ENCODE measurements around the gene NPW.

NPW gene

DNA sequence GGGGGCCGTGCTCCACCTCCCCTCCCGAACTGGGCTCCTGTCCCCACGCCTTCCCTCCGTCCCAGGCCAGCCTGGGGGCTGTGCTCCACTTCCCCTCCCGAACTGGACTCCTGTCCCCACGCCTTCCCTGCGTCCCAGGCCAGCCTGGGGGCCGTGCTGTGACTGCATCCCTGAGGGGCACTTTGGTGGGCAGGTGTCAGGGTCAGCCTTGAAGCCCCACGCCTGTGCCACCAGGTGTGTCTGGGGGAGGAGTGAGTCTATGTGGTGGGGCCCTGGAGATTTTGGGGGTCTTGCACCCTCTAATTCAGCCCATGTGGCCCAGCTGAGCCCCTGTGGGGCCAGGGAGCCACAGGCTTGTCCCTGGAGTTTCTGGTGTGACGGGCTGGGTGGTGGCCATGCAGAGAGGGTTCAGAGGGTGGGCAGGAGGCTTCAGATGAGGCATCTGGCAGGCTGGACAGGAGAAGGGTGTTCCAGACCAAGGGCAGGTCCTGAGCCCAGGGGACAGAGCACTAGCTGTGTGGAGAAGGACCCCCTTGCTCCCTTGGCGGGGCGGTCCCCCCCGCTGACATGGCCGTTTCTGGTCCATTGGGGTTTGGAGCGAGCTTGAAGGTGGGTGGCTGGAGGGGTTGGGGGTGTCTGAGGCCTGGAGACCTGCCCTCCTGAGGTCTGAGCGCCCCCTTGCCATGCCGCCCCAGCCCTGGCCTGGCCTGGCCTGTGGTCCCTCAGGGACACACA, 15.3 kb downstream of the NPW start:
- no peak for DNase-seq (ENCODE audit: low read depth in 2 of 3, low spot score in 2 of 3)

DNA sequence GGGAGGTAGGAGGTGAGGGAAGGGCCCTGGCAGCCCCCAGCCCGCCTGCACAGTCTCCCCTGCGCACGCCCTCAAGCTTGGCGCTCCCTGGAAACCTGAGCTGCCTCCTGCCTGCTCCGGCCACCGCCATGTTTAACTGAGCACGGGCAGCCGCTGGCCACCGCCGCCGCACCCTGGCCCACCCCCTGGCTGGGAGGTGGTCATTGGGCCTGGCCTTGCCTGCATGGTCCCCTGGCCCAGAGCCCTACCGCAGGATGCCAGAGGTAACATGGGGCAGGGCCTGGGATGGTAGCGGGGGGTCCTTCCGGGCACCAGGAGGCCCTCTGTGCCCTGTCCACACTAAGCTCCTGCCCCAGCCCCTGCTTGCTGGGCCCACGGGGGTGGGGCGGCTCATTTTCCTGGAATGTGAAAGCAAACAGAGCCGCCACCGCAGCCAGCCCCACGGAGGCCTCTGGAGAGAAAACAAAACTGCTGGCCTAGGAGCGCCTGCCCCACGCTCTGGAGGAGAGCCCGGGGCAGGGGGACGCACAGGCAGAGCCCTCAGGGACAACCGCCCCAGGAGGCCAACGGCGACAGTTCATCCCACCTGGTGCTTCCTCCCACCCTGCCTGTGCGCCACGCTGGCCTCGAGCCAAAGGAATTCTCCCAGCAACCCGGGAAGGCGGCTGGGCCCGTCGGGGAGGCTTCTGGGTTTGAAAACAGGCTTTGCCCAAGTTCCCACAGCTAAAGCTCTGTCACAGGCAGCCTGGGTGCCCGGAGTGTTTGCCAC, 16.0 kb downstream of the NPW start:
- DNase-seq (ENCODE audit: low read depth in 2 of 3, low spot score in 2 of 3), result no peak

DNA sequence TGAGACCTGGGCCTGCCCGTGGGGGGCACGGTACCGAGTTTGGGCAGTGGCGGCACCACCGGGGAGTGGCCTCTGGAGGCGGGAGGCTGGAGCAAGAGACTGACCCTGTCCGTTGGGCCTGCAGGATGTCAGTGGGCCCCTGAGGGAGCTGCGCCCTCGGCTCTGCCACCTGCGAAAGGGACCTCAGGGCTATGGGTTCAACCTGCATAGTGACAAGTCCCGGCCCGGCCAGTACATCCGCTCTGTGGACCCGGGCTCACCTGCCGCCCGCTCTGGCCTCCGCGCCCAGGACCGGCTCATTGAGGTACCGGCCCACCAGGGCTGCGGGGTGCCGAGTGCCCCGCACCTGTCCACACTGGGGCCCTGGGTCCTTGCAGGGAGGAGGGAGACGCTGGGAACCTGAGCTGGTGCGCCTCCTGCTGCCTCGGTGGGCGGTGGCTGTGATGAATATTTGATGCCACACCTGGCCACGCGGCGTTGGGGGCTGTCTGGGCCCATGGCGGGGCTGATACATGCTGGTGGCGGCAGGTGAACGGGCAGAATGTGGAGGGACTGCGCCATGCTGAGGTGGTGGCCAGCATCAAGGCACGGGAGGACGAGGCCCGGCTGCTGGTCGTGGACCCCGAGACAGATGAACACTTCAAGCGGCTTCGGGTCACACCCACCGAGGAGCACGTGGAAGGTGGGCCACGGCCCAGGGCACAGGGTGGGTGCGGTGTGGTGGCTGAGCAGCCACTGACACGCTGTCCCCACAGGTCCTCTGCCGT, 16.8 kb downstream of the NPW start:
- DNase-seq (ENCODE audit: low read depth in 2 of 3, low spot score in 2 of 3), result no peak

DNA sequence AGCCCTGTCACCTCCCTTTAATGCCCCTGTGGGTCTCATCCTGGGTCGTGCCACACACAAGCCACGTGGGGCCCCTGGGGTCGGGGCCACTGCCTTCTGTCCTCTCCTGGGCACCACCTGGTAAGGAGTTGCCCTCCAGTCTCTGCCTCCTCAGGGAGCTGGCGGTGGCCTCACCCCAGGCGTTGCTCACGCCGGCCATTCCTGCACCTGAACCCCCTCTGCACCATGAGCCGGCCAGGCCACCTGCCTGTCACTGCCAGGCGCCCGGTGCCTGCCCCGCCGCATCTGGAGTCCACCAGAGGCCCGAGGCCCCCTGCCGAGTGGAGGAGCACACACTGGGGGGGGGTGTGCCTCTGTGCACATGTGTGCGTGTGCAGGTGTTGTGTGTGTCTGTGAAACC, 17.5 kb downstream of the NPW start:
- DNase-seq (ENCODE audit: low read depth in 2 of 3, low spot score in 2 of 3), result no peak

DNA sequence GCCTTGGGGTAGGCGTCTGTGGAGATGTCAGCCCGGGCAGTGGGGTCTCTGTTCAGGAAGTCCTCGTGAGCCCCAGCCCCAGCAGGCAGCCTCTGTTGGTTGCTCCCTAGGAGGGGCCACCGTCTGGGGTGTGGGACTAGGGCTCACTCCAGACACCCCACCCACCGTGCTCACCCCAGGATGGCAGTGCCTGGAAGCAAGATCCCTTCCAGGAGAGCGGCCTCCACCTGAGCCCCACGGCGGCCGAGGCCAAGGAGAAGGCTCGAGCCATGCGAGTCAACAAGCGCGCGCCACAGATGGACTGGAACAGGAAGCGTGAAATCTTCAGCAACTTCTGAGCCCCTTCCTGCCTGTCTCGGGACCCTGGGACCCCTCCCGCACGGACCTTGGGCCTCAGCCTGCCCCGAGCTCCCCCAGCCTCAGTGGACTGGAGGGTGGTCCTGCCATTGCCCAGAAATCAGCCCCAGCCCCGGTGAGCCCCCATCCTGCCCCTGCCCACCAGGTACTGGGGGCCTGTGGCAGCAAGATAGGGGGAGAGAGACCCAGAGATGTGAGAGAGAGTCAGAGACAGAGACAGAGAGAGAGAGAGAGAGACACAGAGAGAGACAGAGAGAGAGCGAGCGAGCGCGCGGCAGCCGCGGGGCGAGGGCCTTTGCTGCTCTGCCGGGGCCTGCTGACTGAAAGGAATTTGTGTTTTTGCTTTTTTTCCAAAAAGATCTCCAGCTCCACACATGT, 18.2 kb downstream of the NPW start:
- DNase-seq (ENCODE audit: low read depth in 2 of 3, low spot score in 2 of 3), result no peak

DNA sequence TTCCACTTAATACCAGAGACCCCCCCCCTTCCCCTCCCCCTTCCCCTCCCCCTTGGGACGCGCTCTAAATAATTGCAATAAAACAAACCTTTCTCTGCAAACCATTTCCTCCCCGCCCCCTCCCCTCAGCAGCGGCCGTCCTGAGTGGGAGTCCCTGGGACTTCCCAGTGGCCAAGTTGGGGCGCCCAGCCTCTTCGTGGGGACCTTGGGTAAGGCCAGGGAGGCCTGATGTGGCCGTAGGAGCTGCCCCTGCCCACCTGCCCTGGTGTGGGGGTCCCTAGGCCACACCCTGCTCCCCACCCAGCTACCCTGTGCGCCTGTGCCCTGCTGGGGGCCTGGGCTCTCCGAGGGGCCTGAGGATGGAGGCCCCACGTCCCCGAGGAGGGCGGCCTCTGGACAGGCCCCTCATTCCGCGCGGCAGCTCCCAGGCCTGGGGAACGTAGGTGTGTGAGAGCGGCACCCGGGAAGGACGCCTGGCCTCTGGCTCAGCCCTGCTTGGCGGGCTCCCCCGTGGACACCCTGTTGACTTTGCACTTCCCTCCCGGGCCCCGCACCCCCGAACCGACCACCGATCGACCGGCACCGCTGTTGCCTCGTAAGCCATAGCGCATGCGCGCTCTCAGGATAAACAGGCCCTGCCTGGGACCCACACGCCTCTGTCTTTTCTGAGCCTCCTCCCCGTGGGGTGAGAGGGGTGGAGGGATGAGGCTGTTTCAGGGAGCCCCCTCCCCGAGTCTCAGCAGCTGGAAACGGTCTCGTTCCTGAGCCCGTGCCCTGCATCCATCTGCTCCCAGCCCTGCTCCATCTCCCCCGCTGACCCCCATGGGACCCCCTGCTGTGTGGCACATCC, 19.0 kb downstream of the NPW start:
- no peak for DNase-seq (ENCODE audit: low read depth in 2 of 3, low spot score in 2 of 3)

DNA sequence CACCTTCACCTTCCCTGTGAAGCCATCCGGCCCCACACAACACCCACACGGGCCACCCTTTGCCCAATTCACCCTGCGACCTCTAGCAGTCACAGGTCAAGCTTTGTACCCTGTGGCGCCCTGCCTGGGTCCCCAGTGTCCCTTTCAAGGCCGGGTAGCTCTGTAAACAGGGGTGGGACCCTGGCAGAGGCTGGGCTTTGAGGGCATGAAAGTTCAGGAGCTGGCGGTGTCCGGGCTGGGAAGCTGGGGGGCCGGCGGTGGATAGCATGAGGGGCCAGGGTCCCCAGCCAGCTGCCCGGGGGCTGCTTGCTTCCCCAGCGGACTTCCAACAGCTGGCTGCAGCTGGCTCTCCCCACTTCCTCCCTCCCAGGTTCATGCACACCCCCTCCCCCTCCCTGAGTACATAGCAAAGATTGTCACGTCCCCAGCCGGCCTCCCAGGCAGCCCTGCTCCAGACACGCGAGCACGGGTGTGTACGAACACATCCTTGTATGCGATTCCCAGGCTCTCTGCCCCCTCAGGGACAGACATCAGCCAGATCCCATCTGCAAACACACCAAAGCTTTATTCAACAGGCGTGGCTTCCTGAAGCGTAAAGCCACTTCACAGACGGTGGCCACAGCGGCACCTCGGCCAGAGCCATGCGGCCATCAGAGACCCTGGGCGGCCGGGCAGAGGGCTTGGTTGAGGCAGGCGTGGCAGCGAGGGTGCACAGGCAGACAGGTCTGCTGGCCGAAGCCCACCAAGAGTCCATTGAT, 19.9 kb downstream of the NPW start:
- DNase-seq (ENCODE audit: low read depth in 2 of 3, low spot score in 2 of 3), result no peak

DNA sequence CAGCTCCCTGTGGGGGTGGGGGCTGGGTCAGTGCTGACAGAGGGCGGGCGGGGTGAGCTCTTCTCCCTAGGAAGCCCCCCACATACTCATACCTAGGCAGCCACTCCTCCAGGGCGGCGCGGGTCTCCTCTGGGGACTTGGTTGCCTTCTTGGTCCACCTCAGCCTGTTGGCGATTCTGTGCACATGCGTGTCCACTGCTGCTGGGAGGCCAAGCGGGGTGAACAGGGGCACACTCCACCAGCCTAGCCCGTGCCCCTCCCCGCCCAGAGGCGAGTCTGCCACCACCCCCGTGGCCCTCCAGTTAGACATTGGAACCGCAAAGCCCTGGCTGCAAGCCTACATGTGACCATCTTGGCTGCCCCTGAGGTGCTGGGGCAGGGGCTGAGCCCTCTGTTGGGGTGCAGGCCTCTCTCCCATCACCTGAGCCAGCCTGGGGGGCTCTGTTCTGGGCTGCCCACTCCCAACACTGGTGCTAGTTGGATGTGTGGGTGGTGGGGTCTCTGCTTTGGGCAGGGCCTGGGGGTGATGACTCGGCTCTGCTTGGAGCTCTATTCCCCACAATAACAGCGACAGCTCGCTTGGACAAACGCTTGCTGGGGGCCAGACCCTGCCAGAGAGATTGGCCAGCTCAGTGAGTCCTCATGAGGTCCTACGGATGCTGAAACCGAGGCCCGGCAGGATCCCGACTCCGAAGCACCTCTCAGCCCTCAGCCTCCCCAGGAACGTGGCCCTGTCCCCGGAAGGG, 20.6 kb downstream of the NPW start:
- no peak for DNase-seq (ENCODE audit: low read depth in 2 of 3, low spot score in 2 of 3)

DNA sequence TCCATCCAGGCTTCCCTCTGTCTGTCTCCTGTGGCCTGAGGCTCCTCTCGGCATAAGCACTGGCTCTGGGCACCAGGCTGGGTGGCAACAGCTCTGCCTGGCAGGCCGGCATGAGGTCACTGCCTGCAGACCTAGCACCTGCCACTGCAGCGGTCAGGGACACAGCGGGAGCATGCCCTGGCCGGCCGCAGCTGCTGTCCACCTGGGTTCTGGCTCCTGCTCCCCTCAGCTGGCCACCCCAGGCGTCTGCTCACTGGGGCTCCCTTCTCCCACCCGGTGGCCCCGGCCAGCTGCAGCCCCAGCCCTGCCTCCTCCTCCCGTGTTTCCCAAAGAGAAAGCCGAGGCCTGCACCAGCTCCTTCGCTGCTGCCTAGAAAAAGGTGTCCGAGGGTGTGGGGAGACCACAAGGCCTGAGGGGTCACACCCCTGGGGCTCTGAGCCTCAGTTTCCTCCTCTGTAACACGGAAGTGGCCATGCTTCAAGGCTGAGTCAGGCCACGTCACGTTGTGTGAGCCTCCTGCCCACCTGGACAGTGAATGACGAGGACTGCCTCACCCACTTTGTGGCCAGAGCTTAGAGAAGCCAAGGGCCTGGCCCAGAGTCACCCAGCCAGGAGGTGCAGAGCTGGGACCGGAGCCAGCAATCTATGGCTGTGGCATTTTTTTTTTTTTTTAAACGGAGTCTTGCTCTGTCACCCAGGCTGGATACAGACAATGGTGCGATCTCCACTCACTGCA, 21.4 kb downstream of the NPW start:
- DNase-seq (ENCODE audit: low read depth in 2 of 3, low spot score in 2 of 3), result no peak

DNA sequence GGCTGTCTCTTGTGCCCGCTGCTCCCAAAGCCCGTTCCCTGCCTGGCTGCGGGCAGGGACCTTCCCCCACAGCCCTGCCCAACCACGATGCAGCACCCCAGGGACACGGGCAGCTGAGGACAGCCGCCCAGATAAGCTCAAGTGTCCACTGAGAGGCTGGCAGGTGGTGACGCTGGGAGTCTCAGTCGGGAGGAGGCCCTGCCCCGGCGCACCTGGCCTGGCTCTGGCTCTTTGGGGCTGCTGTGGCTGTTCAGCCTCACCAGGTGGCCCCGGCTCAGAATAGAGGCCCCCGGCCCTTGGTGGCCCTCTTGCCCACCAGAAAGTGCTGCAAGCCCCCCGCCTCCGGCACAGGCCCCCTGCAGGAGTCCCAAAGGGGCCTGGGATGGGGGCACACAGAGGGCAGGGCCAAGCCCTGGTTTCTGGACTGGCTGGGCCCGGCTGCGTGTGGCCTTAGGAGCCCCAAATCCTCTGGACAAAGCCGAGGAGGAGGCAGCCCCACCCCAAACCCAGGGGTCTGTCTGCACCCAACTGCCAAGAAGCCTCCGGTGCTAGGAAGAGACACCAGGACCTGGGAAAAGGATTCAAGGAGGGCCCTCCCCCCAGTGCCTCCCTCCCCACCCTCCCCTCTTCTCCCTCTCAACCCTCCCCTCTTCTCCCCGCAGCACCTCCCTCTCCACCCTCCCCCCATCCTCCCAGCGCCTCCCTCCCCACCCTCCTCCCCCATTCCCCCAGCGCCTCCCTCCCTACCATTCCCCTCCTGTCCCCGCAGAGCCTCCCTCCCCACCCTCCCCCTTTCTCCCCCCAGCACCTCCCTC, 22.8 kb downstream of the NPW start:
- DNase-seq (ENCODE audit: low read depth in 2 of 3, low spot score in 2 of 3), result no peak

DNA sequence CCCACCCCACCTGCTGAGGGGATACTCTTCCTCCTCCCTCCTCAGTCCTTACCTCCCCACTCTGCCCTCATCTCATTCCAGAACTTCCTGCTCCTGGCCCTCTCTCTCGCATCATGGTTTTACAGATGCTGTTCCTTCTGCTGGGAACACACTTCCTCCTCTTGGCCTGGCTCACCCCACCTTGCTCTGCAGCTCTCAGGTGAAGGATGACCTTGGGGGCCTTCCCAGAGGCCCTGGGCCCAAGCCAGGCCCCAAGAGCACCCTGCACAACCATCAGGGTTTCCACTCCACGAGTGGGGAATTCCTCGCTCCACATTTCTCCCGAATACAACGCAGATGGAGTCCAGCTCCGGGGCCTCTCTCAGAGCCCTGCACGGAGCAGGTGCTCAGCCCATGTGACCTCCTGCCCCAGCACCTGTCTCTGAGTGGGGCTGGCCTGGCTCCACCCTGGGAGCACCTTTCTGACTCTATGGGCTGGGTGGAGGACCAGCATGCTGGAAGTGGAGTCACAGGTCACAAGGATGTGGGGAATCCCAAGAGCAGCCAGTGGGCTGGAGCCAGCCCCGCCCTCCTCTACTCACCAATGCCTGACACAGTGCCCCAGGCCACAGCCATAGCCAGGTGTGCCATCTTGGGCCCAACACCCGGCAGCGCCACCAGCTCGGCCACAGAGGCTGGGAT, 23.5 kb downstream of the NPW start:
- DNase-seq (ENCODE audit: low read depth in 2 of 3, low spot score in 2 of 3), result no peak

DNA sequence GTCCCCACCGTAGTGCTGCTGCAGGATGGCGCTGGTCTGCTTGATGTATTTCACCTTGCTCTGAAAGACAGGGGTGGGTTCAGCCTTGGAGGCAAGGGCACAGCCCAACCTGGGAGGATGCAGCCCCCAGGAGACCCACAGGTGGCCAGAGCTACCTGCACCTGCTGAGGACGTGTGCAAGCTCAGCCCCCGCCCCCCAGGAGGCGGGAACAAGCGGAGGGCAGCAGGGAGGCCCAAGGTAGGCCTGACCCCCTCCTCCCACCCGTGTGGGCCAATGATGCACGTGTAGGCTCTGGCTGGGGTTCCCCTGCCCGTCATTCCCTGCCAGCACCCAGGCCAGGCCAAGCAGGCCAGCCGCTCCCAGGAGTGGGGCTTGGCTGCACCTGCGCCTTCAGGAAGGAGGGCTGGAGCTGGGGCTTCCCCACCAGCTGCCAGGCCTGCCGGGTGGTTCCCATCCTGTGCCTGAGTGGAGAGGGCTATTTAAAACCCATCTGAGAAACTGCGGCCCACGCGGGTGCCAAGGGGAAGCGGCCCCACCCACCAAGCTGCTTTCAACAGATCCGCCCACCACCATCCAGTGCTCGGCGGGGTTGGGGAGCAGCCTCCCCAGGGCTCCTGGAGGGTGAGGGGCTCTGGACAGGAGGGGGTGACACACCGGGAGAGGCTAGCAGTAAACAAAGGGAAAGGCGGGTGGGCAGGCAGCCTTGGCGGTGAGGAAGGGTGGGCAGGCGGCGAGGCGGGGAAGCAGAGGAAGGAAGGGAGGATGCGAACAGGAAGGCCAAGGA, 24.3 kb downstream of the NPW start:
- no peak for DNase-seq (ENCODE audit: low read depth in 2 of 3, low spot score in 2 of 3)

DNA sequence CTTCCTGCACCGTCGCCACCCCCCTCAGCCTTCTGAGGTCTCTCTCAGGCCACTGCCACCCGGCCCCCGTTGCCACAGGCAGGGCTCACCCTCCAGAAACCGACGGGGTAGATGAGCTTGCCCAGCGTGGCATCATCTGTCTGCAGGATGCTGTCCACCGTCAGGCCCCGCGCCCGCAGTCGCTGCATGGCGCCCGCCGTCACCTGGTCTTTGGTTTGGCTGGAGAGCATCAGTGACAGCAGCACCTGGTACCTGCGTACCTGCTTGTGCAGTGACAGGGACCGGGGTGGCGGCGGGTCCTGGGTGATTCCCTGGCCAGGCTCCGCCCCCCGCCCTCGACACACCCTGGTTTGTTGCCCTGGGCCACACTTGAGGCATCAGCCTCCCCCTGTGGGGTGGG, 25.0 kb downstream of the NPW start:
- no peak for DNase-seq (ENCODE audit: low read depth in 2 of 3, low spot score in 2 of 3)

DNA sequence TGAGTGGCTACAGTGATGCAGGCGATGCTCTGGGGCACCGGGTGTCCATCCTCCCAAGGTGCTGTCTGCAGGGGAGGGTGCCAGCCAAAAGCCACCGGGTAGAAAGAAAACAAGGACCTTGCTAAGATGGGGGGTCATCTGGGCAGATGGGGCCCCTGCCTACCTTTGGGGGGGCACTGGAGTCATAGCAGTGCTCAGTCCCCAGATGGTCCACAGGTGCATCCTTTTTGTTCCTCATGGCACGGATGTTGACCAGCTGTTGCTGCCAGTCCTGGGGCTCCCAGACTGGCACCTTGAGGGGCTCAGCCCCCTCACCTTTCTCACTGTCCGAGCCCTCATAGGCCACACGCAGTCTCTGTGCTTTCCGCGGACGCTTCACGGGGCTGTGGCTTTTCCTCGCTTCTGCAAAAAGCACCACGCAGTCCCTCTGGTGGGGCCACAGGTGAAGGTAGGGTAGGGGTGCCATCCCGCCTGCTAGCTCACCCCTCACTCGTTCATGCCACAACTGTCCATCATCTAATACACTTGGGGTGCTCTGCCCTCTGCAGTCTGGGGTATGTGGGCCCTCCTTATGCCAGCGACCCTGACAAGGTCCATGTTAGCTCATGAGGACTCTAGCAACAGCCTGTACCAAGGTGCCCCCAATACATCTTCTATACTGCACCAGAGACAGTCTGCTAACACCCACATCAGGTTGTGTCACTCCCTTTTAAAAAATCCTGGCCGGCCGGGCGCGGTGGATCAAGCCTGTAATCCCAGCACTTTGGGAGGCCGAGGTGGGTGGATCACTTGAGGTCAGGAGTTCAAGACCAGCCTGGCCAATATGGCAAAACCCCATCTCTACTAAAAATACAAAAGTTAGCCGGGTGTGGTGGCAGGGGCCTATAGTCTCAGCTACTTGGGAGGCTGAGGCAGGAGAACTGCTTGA, 26.6 kb downstream of the NPW start:
- no peak for DNase-seq (ENCODE audit: low read depth in 2 of 3, low spot score in 2 of 3)

DNA sequence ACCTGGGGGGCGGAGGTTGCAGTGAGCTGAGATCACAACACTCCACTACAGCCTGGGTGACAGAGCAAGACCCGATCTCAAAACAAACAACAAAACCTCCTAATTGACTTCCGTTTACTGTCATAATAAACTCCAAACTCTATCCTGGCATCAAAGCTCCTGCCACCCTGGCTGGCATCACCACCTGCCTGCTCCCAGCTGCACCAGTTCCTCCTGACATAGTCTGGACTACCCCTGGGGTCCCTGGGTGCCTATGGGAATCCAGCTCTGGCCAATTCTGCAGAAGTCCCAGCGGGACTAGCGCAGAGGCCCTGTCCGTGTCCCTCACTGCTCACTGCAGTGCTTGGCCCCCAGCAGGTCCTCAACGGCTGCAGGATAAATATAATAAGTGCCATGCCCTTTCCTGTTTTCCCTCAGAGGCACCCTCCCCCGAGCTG, 27.3 kb downstream of the NPW start:
- no peak for DNase-seq (ENCODE audit: low read depth in 2 of 3, low spot score in 2 of 3)

Measured in activated CD8-positive, alpha-beta memory T cell treated with anti-CD3 and anti-CD28 coated beads for 48 hours (primary cell).